ENCODE results near the gene PDE6B.

The PDE6B gene

DNA sequence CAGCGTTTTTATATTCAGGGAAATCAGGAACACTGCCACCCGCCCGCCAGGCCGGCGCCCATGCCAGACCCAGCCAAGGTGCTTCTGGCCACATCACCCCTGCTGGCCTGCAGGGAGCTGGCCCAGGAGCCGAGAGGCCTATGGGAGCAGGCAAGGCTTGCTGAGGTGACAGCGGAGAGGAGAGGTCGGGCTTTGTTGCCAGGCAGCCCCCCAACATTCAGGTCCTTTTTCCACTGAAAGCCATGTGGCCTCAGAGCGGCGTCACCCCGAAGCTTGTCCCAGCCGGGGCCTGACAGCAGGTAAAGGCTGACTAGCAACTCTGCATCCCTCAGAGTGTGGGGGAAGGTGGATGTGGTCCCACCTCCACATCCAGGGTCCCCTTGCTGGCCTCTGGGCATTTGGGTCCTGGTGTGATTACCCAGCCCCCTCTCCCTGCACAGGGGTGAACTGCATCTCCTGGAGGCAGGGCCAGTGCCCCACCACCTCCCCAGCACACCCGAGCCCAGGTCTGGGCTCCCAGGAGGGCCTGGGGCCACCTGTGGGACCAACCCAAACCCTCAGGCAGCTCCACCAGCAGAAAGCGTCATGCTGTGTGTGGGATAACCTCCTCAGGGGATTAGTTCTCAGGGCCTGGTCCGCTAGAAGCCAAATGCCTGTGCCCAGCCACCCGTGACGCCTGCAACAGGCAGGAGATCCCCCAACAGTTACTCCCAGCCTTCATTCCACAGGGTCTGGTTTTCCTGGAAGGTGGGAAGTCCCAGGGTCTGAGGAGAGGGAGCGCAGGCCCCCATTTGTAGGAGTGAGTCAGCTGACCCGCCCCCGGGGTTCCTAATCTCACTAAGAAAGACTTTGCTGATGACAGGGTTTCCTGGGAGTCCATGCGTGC lies at the start of gene PDE6B:
Gene PDE6B (plus strand): TSS at position 869 of the 886 bp plus-strand sequence. CDS start 54 bp downstream, outside the sequence.
- TF ChIP-seq GATA1 (IDR thresholded peaks at IDR 0.05; ENCODE audit: low read depth, low read length) (no peak), POLR2A (IDR thresholded peaks at IDR 0.05; ENCODE audit: low read length) (no peak)
- no peak for DNase-seq

DNA sequence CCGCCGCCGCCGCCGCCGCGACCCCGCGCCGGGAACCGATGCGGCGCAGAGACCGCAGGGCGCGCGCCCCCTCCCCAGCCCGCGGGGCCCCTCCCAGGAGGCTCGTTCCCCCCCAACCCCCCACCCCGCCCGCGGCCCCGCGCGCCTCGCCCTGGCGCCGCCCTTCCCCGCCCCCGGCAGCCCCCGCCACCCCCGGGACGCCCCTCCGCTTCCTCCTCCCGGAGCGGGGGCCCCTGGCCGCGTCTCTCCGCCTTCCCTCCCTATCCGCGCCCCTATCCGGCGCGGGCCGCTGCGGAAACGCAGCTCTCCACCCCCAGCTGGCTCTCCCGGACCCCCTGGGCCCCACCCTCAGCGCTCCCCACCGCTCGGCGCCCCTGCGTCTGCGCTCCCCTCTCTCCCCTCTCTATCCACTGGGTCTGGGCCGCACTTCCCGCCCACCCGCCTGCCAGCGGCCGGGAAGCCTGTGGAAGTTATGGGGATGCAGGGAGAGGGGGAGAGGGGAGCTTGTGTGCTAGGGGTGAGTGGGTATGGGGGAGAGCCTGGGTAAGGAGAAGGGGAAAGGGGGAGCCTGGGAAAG lies 49.0 kb upstream of the PDE6B start, which contains the start of gene TMEM271:
Gene TMEM271 (minus strand): TSS at position 51 of the 577 bp plus-strand sequence. CDS start 233 bp downstream, outside the sequence.
- DNase-seq = no peak
- TF ChIP-seq GATA1 (IDR thresholded peaks at IDR 0.05; ENCODE audit: low read depth, low read length) = no peak
- TF ChIP-seq POLR2A (IDR thresholded peaks at IDR 0.05; ENCODE audit: low read length) = no peak

- TF ChIP-seq POLR2A (IDR thresholded peaks at IDR 0.05; ENCODE audit: low read length) (no peak), GATA1 (IDR thresholded peaks at IDR 0.05; ENCODE audit: low read depth, low read length) (no peak)
- DNase-seq = no peak
These were observed 48.3 kb upstream of the PDE6B start for GRCh38 chr4:576991-577498.

DNA sequence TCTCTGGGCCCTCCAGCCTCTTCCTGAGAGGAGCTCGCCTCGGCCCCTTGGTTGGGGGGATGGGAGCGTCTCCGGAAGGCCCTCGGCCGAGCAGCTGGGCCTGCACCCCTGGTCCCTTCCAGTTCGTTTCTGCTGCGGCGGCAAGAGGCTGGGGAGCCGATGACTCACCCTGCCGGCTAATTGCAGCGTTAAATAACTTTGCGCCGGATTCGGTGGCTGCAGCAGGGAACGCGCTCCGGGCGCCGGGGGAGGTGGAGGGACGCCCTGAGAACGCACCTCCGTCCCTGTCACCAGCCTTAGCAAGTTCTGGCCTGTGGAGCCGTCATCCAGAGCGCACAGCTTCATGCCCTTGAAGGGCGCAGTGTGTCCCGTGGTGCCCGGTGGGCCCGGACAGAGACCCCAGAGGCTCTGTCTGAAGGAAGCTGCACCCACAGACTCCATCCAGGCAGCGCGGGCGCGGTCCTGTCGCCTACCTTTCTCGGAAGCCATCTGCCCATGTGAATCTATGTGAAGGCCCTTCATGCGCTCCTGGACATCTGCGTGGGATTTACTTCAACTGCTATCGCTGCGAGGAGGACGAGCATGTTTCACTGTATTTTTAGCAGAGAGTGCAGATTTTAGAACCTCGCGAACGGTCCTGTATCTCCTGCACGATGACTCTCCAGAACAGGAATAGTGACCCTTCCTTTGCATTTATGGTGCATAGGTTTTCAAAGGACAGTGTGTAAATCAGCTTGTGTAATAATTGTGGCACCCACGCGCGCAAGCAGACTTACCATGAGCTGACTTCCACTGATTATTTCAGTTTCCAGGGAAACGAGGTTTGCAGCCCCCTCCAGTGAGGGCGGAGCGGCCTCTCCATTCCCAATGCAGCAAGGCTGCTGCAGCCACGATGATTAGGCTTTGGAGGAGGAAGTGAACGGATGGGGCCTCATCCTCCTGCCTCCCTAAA lies 47.6 kb upstream of the PDE6B start:
- DNase-seq = no peak

GRCh38 chr4:578451-579443 lies 46.6 kb upstream of the PDE6B start:
- DNase-seq = no peak
- TF ChIP-seq POLR2A (IDR thresholded peaks at IDR 0.05; ENCODE audit: low read length) (no peak), GATA1 (IDR thresholded peaks at IDR 0.05; ENCODE audit: low read depth, low read length) (no peak)

More for the DNA sequence above, 47.6 kb upstream of the PDE6B start:
- TF ChIP-seq POLR2A (IDR thresholded peaks at IDR 0.05; ENCODE audit: low read length) (no peak), GATA1 (IDR thresholded peaks at IDR 0.05; ENCODE audit: low read depth, low read length) (no peak)

DNA sequence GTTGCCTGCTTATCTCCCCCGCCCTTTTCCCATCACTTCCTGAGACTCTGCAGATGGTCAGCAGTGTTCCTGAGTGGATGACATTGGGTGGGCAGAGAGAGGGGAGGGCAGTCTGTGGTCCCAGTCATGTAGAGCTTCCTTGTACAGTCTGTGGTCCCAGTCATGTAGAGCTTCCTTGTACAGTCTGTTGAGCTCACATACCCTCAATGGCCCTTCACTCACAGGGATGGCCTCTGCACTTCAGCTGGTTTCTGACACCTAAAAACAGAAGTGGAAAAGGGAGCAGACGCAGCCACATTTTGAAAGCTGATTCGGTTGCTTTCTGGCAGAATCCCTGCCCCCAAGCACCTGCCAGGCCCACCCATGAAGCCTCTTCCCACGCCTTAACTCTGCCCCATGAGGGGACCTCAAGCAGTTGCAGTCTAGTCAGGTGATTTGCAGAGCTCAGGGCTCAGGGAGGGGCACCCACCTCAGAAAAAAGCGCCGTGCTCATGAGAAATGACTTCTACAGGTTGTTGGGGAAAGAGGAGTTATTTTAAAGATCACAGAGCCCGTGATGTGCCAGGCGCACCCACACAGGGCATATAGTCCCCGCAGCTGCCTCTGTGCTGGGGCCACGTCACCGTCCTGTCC lies 45.7 kb upstream of the PDE6B start:
- TF ChIP-seq POLR2A (IDR thresholded peaks at IDR 0.05; ENCODE audit: low read length) = no peak
- no peak for TF ChIP-seq GATA1 (IDR thresholded peaks at IDR 0.05; ENCODE audit: low read depth, low read length)
- no peak for DNase-seq

GRCh38 chr4:581181-581580 lies 44.2 kb upstream of the PDE6B start:
- no peak for DNase-seq
- TF ChIP-seq GATA1 (IDR thresholded peaks at IDR 0.05; ENCODE audit: low read depth, low read length) (no peak), POLR2A (IDR thresholded peaks at IDR 0.05; ENCODE audit: low read length) (no peak)

- DNase-seq = no peak
- TF ChIP-seq GATA1 (IDR thresholded peaks at IDR 0.05; ENCODE audit: low read depth, low read length) (no peak), POLR2A (IDR thresholded peaks at IDR 0.05; ENCODE audit: low read length) (no peak)
These were observed 43.5 kb upstream of the PDE6B start for GRCh38 chr4:581753-582361.

GRCh38 chr4:583820-584219 lies 41.6 kb upstream of the PDE6B start:
- TF ChIP-seq POLR2A (IDR thresholded peaks at IDR 0.05; ENCODE audit: low read length) (no peak), GATA1 (IDR thresholded peaks at IDR 0.05; ENCODE audit: low read depth, low read length) (no peak)

DNA sequence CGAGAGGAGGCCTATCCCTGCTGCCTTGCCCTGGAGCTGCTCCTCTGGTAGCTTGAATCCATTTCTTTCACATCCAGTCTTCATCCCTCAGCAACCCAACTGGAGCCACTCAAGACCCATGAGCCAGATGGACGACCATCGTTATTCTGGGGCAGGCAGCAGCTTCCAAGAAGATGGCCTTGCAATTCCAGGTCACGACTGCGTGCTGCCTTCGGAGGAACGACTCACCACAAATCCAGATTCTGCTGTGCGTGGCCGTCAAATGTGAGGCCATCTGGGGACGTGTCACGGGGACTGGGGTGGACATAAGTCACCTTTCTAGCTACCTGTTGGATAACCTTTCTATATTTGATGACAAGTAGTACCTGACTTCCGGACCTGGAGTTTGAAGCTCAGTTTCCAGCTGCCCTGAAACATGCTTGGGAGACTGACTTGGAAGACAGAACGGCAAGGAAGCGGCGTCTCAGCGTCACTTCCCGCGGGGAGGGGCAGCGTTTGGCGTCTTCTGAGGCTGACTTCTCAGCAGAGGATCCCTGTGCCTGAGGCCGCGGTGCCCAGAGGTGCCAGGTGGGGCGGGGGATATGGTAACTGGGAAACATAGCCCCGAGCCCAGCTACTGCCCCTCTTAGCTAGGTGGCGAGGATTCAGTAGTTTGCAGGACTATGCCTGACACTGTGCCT lies 37.6 kb upstream of the PDE6B start:
- no peak for DNase-seq
- no peak for TF ChIP-seq POLR2A (IDR thresholded peaks at IDR 0.05; ENCODE audit: low read length)

More at GRCh38 chr4:583820-584219, 41.6 kb upstream of the PDE6B start:
- no peak for DNase-seq

DNA sequence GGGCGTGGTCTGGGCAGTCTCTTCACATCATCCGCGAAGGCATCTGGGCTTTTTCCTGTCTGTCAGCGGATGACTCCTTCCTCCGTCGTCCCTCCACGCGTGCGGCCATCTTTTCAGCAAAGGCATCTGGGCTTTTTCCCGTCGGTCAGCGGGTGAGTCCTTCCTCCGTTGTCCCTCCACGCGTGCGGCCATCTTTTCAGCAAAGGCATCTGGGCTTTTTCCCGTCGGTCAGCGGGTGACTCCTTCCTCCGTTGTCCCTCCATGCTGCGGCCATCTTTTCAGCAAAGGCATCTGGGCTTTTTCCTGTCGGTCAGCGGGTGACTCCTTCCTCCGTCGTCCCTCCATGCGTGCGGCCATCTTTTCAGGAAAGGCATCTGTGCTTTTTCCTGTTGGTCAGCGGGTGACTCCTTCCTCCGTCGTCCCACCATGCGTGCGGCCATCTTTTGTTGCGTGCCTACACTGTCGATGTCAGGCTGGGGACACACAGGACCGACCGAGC lies 37.0 kb upstream of the PDE6B start:
- DNase-seq = no peak
- TF ChIP-seq GATA1 (IDR thresholded peaks at IDR 0.05; ENCODE audit: low read depth, low read length) (no peak), POLR2A (IDR thresholded peaks at IDR 0.05; ENCODE audit: low read length) (no peak)

Measured in erythroblast (primary cell).